GM21447 (cell line): ENCODE measurements around the gene MYOM1.
A peak's percentile ranks its signal among the peaks of the same experiment; 100 is the strongest.

Experiments
- ATAC-seq: cut with Tn5 transposase; IDR thresholded peaks from one replicate; pipeline ENCODE4 v1.9.1; 2021; ENCODE audit not compliant: unreplicated experiment

Gene MYOM1

GRCh38 chr18:3250237-3251107 is 30.7 kb upstream of the MYOM1 start:
- ATAC-seq, result no peak

GRCh38 chr18:3248658-3249359 is 29.0 kb upstream of the MYOM1 start:
- no peak for ATAC-seq

- ATAC-seq, result peak; percentile 0
These were observed 28.4 kb upstream of the MYOM1 start for GRCh38 chr18:3248062-3248657.

- peak; percentile 80 for ATAC-seq
These were observed 27.7 kb upstream of the MYOM1 start, which contains the start of gene MYL12A for GRCh38 chr18:3247240-3248061. Gene MYL12A (plus strand): TSS chr18:3247801. CDS start chr18:3253248, 5,447 bp downstream.

- no peak for ATAC-seq
These were observed 27.0 kb upstream of the MYOM1 start for GRCh38 chr18:3246635-3247239.

GRCh38 chr18:3245853-3246634 is 26.3 kb upstream of the MYOM1 start:
- ATAC-seq, result peak; percentile 46

GRCh38 chr18:3245185-3245564 is 25.4 kb upstream of the MYOM1 start:
- no peak for ATAC-seq

GRCh38 chr18:3238742-3239141 is 19.0 kb upstream of the MYOM1 start:
- no peak for ATAC-seq

- no peak for ATAC-seq
These were observed 16.7 kb upstream of the MYOM1 start for GRCh38 chr18:3236470-3236869.

GRCh38 chr18:3235846-3236245 is 16.1 kb upstream of the MYOM1 start:
- ATAC-seq, result no peak

- ATAC-seq, result no peak
These were observed 14.7 kb upstream of the MYOM1 start for GRCh38 chr18:3234457-3234856.

GRCh38 chr18:3233433-3234168 is 13.8 kb upstream of the MYOM1 start:
- ATAC-seq, result no peak

- ATAC-seq, result no peak
These were observed 13.2 kb upstream of the MYOM1 start for GRCh38 chr18:3233004-3233403.

GRCh38 chr18:3230401-3231334 is 10.9 kb upstream of the MYOM1 start:
- no peak for ATAC-seq

GRCh38 chr18:3226048-3226447 is 6.3 kb upstream of the MYOM1 start:
- ATAC-seq, result no peak

GRCh38 chr18:3225588-3225987 is 5.8 kb upstream of the MYOM1 start:
- no peak for ATAC-seq

- no peak for ATAC-seq
These were observed 4.5 kb upstream of the MYOM1 start for GRCh38 chr18:3224223-3224622.

GRCh38 chr18:3223356-3223755 is 3.6 kb upstream of the MYOM1 start:
- ATAC-seq, result no peak
